Suppressor macrophage treated with lipopolysaccharide for 4 hours (primary cell): Measurements from ENCODE around the gene AKIP1.

Experiments used
- DNase-seq: peaks from one replicate; pipeline ENCODE4 v3.0.0-alpha.2; 2020

AKIP1 gene

GRCh38 chr11:8961401-8961800 lies 50.4 kb downstream of the AKIP1 start:
- DNase-seq: peak; percentile 47

- DNase-seq: no peak
Observed at GRCh38 chr11:8962841-8963240, 51.9 kb downstream of the AKIP1 start.

DNA sequence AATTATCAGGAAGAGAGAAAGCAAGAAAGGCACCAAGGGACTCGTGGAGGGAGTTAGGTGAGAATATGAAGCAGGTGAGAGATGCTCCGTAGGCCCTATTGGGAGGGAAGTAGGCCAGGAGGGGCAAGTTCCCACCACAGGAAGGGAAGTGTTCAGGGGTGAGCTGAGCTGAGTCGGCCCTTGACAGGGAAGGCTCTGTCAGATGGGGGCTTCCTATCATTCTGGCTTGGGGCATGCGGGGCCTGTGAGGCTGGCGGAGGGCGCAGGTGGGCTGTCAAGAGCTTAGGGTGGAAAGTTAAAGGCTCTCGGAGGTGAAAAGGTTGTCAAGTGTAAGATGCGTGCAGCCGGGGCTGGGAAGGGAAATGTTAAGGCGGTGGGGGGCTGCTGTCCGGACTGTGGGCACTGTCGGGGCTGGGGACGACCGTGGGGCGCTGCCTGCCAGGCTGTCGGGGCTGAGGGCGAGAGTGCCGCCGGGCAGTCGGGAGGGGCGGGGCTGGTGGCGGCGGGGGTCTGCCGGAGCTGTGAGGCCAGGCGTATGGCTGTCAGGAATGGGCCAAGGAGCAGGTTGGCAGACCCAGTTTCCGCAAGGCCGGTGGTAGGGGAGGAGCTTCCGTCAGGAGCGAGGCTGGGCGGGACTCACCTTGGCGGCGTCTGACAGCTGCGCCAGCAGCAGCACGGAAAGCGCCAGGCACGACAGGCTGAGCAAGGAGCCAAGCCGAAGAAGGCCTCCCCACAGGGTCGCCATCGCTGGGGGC lies 52.8 kb downstream of the AKIP1 start:
- DNase-seq: no peak

GRCh38 chr11:8964324-8965320 lies 53.6 kb downstream of the AKIP1 start, which contains the start of gene TMEM9B:
TMEM9B (minus strand) TSS chr11:8964442; CDS start chr11:8964313, 129 bp downstream.
- DNase-seq: peak; percentile 94

- peak; percentile 78 for DNase-seq
Observed at GRCh38 chr11:8967184-8967583, 56.2 kb downstream of the AKIP1 start.
